Astrocyte of the hippocampus (primary cell): ENCODE results near the gene SUB1.
"Not testable (repeated sequence)": the region's sequence is repeated elsewhere in the genome, so short reads cannot be mapped to it uniquely, and the experiment has no call there.

Source experiments
- DNase-seq: peaks from one replicate; pipeline ENCODE4 v3.0.0; 2011; ENCODE audit warnings: low read depth, low spot score

SUB1 gene

DNA sequence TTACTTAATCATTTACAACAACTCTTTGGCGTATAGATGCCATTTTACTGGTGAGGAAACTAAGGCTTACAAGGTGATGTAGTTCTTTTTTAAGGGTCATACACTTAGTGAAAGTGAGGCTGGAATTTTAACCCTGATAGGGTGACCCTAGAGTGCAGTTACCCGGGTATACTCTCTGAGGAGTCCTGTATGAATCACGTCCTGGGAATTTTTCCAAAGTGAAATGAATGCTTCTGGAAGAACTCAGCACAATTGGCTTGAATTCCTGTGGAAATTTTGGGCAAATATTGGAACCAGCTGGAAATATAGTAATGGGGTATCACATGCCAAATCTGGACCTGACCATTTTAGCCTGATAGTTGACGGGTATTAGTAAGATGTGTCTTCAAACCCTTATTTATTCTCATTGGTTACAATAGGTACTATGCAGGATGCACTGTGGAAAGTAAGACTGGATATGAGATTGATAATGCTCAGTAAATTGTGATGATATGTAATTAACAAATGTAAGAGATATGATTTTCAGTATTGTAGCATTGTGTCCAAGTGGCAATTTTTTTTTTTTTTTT, 14.8 kb downstream of the SUB1 start:
- DNase-seq, result peak; percentile 93

GRCh38 chr5:32601623-32602295, 16.4 kb downstream of the SUB1 start:
- DNase-seq, result peak; percentile 4

- DNase-seq, result no peak
Observed at GRCh38 chr5:32602906-32603305, 17.5 kb downstream of the SUB1 start.

- DNase-seq, result no peak
Observed at GRCh38 chr5:32604800-32605765, 19.7 kb downstream of the SUB1 start.

DNA sequence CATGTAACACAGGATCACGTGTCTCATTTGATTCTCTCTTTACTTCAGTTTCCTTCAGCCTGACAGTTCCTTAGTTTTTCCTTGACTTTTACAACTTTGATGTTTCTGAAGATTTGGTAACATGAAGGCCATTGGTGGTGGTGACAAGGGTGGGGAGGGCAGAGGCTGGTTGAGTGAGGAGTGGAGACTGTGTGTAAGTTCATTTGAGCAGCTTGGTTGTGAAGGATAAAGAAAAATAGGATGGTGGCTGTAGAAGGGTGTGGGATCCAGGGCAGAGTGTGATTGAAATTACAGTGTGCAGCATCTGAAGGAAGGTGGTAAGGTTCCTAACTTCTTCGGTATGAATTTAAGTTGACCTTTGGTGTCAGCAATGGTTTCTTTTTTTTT, 20.4 kb downstream of the SUB1 start:
- no peak for DNase-seq

- DNase-seq, result peak; percentile 82
Observed at GRCh38 chr5:32612134-32612888, 27.0 kb downstream of the SUB1 start.

GRCh38 chr5:32613050-32613672, 27.8 kb downstream of the SUB1 start:
- DNase-seq, result peak; percentile 89

DNA sequence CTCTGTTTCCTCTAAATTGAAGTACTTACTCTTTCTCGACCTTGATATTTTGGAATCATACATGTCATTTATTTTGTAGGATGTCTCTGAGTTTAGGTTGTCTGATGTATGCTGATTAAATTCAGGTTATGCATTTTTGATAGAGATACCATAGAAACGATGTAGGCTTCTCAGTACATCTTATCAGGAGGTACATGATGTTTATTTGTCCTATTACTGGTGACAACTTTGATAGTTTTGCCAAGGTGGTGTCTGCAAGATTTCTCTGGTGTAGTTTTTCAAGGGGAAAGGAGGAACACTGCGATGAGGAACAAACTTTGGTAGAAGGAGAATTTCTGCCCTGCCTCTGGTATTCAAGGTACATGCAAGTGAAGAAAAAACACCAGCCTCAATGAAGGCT, 29.9 kb downstream of the SUB1 start:
- DNase-seq, result no peak

GRCh38 chr5:32618962-32619361, 33.6 kb downstream of the SUB1 start:
- DNase-seq, result no peak

DNA sequence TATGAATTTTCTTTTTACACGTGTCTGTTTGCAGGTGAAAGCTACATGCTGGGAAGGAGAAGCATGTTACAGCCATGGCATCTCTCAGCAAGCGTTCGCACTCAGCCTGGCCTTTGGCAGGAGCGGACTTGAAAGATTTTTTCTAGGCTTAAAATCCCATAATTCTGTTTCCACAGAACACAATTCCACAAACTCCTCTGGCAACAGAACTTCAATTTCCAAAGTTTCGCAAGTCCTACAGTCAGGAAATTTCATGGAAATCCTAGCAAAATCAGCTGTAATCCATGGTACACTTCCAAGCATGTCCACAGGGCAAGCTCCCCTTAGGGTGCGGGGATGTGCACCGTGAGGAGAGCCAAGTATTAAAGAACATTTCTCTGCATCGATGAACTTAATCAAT, 35.9 kb downstream of the SUB1 start:
- no peak for DNase-seq

DNA sequence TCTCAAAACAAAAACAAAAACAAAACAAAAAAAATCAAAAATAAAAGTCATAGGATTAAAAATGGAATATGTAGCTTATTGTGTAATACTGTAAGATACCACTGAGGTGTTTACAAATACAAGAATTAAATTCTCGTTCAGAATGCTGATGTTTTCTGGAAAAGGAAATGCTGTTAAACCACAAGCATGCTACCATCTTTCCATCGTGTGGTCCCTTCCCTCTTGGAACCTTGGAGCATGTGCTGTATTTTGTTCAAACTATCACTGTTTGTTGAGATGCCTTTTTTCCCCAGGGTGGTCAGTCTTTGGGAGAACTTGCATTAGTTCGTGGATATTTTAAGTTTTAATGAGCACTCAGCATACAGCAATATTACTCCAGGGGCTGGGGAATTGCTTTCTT, 39.7 kb downstream of the SUB1 start:
- no peak for DNase-seq

GRCh38 chr5:32625547-32625946, 40.2 kb downstream of the SUB1 start:
- no peak for DNase-seq

- no peak for DNase-seq
Observed at GRCh38 chr5:32627219-32627870, 42.0 kb downstream of the SUB1 start.

DNA sequence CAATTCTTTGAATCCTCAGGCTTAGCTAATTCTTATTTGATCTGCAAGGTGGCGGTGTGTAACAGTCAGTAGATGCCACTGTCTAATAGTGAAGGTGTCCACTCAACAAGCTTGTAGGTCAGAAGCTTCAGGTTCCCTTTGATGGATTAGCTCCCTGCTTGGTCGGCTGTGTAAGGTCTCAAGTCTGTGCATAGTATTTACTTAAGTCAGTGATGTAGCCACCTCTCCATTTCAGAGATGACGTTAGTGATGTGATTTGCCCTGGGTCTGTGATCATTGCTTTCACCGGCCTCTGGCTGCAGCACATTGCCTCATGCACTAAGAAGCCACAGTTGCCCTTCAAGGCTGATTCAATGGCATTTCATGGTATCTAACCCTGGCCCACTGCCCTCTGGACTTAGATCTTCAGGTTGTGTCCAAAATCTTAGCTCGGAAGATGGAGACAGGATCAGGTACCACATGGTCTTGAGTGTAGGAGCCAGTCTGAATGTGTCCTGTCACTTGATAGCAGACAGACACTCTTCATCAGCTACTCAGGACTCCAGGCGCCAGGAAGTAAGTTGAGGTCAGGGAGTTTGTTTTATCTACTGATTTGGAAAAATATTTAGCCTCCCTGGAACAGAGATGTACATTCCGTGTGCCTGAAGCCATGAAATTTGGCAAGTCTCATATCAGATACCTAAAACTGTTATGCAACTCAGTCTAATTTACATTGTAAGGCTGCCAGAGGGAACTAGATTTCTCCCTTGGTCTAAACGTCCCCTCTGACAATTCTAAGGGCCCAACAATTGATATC, 42.9 kb downstream of the SUB1 start:
- peak; percentile 31 for DNase-seq

DNA sequence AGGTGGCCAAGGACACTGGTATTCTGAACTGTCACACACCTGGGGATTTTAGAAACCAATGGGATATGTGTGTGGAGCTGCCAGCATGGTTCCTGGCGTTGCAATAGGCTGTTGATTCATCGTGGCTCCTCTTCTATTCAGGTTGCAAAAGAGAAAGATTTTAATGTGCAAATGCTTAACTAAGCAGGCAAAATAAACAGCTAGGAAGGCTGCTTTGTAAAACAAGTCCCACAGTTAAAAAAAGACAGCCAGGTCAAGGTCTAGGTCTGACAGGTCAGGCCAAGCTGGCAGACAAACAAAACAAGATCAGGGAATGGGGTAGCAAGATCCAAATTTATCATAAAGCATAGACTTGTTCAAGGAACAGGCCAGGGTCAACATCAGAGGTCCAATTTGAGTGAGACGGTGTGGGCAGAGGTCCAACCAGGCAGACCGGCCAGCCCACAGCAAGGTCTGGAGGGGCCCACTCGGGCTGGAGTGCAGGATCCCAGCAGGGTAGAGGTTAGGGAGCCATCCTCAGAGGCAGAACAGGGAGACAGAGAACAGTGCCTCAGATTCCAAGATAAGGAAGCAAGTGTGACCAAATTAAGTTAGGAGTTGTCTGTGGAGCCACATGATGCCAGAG, 45.6 kb downstream of the SUB1 start:
- no peak for DNase-seq

DNA sequence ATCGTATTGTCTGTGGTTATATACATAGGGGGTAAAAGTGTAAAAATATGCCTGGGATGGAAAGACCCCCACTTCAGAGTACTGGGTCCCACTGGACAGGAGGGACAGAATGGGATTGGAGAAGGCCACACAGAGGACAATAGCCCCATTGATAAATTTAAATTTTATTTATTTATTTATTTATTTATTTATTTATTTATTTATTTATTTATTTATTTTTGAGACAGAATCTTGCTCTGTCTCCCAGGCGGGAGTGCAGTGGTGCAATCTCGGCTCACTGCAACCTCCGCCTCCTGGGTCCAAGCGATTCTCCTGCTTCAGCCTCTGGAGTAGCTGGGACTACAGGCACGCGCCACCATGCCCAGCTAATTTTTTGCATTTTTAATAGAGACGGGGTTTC, 47.7 kb downstream of the SUB1 start:
- DNase-seq, result not testable (repeated sequence)

- DNase-seq, result no peak
Observed at GRCh38 chr5:32638309-32638708, 53.0 kb downstream of the SUB1 start.

- DNase-seq, result no peak
Observed at GRCh38 chr5:32639943-32640342, 54.6 kb downstream of the SUB1 start.

DNA sequence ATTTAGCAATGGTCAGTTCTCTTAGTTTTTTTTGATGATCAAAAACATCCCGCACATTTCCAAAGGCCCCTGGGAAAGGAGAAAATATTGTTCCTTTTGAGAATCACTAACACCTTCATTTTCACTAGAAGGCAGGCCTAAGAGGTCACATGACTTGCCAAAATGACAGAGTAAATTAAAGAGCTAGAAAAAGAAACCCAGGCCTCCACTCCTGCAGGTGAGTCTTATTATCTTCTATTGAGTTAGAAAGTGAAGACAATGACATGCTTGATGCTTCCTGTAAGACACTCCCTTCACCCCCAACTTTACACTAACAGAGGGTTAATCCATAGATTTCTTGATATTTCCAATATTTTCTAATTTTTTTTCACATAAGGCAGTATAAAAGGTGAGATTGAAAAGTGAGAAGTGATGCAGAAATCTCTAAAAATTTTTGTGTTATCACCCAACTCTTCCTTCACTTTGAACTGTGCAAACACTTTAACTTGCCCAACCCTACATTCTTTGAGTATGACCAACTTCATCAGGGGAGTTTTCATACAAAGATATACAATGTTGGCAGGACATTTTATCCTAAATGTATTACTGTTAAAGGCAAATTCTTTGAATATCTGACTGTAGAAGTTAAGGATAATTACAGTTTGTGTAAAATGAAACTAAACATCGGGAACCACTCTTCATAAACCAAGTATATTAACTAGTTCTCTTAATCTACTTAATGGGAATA, 57.1 kb downstream of the SUB1 start:
- DNase-seq, result peak; percentile 11
